Mucosa of gallbladder (tissue), 1 donor: ENCODE measurements around the gene HLA-DMA. TPM values are rescaled to one million over a fixed set of nuclear protein-coding genes. Genes with fewer than 3 reads are reported as not detected.

Experiments
- DNase-seq: peaks from one replicate; pipeline ENCODE4 v3.0.0-alpha.2; 2020; ENCODE audit warnings: low spot score
- total RNA-seq: library from RNA; stranded (reverse); gene quantifications from one replicate; pipeline ENCODE4 v1.2.1, GENCODE V29; 2021
- donor health status: DM: no; HTN: no; CAD: no.

Gene HLA-DMA
- total RNA-seq, 1 donor from 2014 or later = 68.2 TPM

DNA sequence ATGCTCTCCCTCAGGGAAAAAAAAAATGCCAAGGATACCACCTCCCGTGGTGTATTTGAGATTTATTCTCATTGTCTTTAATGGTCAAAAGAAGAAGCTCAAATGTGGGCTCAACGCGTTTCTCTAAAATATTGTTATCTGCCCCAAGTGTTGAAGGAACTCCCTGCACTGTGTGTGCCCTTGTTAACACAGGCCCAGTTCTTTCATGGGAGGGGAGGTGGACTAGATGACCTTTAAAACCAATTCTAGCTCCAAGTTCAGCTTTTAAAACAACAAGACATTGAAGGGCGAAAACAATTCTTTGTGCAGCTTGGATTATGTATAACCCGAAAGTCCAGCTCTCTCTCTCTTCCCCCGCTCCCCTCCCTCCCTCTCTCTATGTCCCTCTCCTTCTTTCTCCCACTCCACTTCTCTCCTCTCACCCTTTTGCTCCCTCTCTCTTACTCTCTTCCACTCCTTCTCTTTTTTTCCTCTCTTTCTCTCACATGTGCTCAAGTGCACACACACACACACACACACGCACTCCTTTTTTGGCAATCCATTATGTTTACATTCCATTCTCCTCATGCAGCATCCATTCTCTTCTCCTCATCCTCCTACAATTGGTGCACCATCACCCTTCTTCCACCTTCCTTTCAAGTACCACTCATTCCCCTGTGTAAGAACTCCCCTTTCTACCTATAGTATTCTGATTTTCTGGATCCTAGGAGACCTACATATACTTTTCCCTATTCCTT lies 20.6 kb downstream of the HLA-DMA start:
- no peak for DNase-seq

DNA sequence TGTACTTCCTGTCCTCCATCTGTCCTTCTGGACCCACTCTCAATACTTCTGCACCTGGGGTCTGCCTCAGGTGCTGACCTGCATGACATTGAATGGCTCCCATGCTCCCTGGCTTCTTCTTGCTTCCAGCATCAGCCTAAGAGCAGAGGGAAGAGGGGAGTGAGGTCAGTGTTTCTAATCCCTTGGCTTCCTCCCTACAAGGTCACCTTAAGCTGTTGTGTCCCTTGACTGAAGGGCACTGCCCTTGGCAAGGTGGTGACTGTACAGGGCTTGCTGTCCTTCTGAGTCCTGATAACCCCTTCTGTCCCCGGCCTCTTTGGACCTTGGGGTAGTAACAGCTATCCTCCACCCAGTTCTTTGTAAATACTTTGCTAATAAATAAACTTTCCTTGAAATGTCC lies 21.7 kb downstream of the HLA-DMA start:
- DNase-seq = no peak

DNA sequence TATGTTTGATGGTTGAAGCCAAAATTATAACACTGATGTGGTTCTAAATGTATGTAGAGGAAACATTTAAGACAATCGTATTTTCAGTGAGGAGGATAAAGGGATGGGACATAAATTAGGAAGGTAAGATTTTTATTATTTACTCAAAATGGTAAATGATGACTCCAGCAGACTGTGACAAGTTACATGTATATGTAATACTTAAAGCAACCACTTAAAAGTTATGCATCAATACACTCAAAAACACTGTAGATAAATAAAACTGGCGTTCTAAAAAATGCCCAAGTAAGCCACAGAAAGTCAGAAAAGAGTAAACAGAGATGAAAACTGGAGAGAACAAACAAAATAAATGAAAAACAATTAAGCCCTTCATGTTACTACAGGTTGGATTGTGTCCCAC lies 30.8 kb downstream of the HLA-DMA start:
- no peak for DNase-seq

DNA sequence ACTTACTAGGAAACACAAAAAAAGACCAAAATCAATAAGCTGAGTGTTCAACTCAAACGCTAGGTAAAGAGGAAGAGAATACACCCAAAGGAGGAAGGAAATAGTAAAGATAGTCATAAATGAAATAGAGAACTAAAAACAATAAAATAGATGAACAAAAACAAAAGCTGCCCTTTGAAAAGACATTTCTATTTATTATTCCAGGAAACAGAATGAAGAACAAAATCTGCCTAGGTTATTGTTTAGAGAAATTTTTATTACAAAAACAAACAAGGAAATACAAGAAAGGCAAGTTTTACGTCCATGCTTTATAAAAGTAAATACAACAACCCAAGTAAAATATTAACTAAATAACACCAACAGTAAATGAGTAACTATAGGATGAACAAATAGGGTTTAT lies 32.2 kb downstream of the HLA-DMA start:
- no peak for DNase-seq

DNA sequence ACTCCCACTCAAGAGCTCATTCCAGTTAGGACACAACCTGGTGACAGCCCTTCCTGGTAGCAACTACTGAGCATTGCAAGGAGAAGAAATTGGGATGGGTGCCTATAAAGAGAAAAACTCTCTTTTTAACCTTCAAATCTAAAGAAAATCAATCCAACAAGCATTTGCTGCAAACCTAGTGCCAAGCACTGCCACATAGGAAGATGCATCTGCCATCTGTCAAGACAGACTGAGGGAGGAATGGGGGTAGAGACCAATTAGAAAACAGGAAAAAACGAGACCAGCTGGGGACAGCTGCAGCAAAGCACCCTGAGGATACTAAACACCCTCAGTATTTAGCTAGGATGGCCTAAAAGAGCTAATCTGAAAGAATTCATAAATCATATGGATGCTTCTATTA lies 39.9 kb downstream of the HLA-DMA start:
- DNase-seq = no peak

DNA sequence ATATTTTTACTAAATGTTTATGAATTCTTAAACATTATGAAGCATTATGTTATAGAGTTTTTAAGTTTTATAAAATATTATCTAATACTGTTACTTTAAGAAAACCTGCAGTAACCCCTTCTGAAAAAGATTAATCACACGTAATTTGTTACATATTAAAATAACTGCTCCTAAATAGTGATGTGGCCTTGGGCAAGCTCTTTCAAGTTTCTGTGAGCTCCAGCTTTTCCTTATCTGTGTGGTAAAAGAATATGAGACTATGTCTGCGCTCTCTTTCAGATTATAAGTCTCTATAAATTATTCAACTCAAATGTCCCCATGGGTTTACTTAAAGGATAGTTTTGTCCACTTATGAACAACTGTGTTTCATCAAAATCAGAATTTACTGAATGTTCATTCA lies 44.0 kb downstream of the HLA-DMA start:
- DNase-seq = no peak

DNA sequence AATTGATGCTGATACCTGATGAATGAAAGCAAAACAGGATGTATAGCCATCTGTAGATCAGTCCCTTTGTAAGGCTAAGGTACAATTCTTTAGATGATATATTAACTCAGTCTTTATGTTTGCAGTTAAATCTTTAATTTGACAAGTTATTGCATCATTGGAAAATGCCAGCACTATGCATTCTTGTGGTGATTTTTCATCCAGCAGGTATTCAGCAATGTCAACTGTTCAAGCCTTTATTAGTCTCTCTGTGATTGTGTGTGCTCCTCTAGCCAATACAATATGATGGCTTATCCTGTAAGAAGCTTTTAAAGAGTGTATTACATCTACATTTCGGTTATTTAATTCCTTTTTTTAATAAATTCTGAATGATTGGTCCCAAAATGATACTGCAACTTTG lies 46.4 kb downstream of the HLA-DMA start:
- DNase-seq = no peak

DNA sequence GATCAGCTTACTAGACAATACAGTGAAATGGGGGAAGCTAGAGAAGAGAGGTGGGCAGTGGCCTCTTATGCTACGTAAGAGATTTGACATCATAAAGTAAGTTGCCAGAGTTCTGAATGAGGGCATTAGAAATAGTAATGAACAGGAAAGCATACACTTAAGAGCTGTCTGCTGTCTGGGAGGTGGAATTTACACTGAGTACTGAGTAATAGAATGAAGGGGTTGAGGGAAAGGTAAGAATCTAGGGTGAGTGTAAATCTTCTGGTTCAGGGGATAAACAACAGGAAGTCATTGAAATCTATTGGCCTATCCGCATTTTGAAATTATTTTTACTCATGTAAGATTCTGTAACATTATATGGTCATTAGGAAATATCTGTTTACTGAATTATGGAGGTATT lies 47.8 kb downstream of the HLA-DMA start:
- no peak for DNase-seq

DNA sequence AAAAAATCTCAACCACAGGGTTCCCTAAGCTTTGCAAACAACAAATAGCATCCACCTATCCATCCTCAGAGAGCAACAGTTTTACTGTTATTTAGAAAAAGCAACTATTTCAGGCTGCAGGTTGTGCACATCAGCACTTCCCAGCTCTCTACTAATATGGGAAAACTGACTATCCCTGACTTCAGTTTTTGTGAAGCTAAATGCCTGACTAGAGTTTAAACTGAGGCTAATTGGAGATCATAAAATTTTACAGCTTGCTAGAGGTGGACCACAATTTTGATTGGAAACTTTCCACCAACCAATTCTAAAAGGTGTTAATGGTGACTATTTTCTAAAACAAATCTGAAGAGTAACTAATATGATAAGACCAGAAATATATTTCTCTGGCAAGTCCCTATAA lies 48.9 kb downstream of the HLA-DMA start:
- DNase-seq = no peak

Other genes starting within 250 kb of the HLA-DMA start
- gene HLA-DQA2, start 211.7 kb downstream of the HLA-DMA start, total RNA-seq = 2.4 TPM
- gene HLA-DQB2, start 189.6 kb downstream of the HLA-DMA start, total RNA-seq = 4.0 TPM
- 0.69 TPM for gene HLA-DOB, start 136.1 kb downstream of the HLA-DMA start, total RNA-seq
- gene TAP2, start 114.4 kb downstream of the HLA-DMA start, total RNA-seq = 40.4 TPM
- 73.7 TPM for gene PSMB8, start 109.0 kb downstream of the HLA-DMA start, total RNA-seq
- 41.3 TPM for gene TAP1, start 99.4 kb downstream of the HLA-DMA start, total RNA-seq
- 31.2 TPM for gene PSMB9, start 98.9 kb downstream of the HLA-DMA start, total RNA-seq
- 43.2 TPM for gene HLA-DMB, start 12.1 kb downstream of the HLA-DMA start, total RNA-seq
- gene BRD2, start 15.5 kb upstream of the HLA-DMA start, total RNA-seq = 150 TPM
- gene HLA-DOA, start 56.5 kb upstream of the HLA-DMA start, total RNA-seq = 8.4 TPM
- gene HLA-DPA1, start 120.6 kb upstream of the HLA-DMA start, total RNA-seq = 185 TPM
- gene HLA-DPB1, start 122.9 kb upstream of the HLA-DMA start, total RNA-seq = 174 TPM
- gene COL11A2, start 239.4 kb upstream of the HLA-DMA start, total RNA-seq = 0.66 TPM
- 56.8 TPM for gene RXRB, start 247.6 kb upstream of the HLA-DMA start, total RNA-seq
- gene SLC39A7, start 247.8 kb upstream of the HLA-DMA start, total RNA-seq = 120 TPM